H1 (cell line): ENCODE results near the gene RILP. TPM values are rescaled to one million over a fixed set of nuclear protein-coding genes. Genes with fewer than 3 reads are reported as not detected.

Experiments used
- CTCF ChIA-PET: fragments of 300-600 bp; sonication (Branson Sonifier 250); formaldehyde crosslinking; loops from one replicate; lab custom pipeline; 2021; ENCODE audit not compliant: partially characterized antibody; lab: Charles Lee
- POLR2A ChIA-PET: fragments of 300-600 bp; sonication (Branson Sonifier 250); formaldehyde crosslinking; loops from one replicate; lab custom pipeline; 2021; ENCODE audit warnings: inconsistent platforms; ENCODE audit not compliant: partially characterized antibody; lab: Charles Lee
- DNase-seq, 2 experiments: peaks; one replicate each; pipeline versions ENCODE4 v3.0.0 to v3.0.0-alpha.2; 2010 to 2022; ENCODE audit warnings: low spot score in 2 of 2, low read depth in 1 of 2, mixed read lengths in 1 of 2
- FAIRE-seq: peaks from 2 replicates; lab custom pipeline; 2011; peaks lifted over from hg19 to GRCh38; lab: Jason Lieb, UNC
- H2AFZ ChIP-seq: 2 replicates; pipeline ENCODE4 v1.8.1; 2012; ENCODE audit warnings: low read length, inconsistent platforms
- H2AK5ac ChIP-seq: 2 replicates; pipeline ENCODE4 v1.6.1; 2013; ENCODE audit warnings: low read depth, low read length
- H2BK120ac ChIP-seq: replicated peaks from 2 replicates; pipeline ENCODE3; 2013; ENCODE audit warnings: low read depth, low read length, inconsistent platforms
- H2BK12ac ChIP-seq: 2 replicates; pipeline ENCODE4 v1.6.1; 2013; ENCODE audit warnings: low read depth, low read length
- H2BK15ac ChIP-seq: 2 replicates; pipeline ENCODE4 v1.6.1; 2013; ENCODE audit warnings: low read length
- H2BK20ac ChIP-seq: 2 replicates; pipeline ENCODE4 v1.6.1; 2013; ENCODE audit warnings: low read length
- H2BK5ac ChIP-seq: 2 replicates; pipeline ENCODE4 v1.6.1; 2013; ENCODE audit warnings: low read depth, low read length
- H3K14ac ChIP-seq: 2 replicates; pipeline ENCODE4 v1.6.1; 2013; ENCODE audit warnings: inconsistent platforms; ENCODE audit not compliant: insufficient read length
- H3K18ac ChIP-seq: 2 replicates; pipeline ENCODE4 v1.6.1; 2013; ENCODE audit warnings: low read length; ENCODE audit errors: extremely low read depth
- H3K23ac ChIP-seq: 2 replicates; pipeline ENCODE4 v1.6.1; 2013; ENCODE audit warnings: inconsistent platforms; ENCODE audit not compliant: insufficient read length
- H3K23me2 ChIP-seq: 2 replicates; pipeline ENCODE4 v1.6.1; 2013; ENCODE audit warnings: low read depth, low read length
- H3K27ac ChIP-seq: 2 replicates; pipeline ENCODE4 v1.6.1; 2011; ENCODE audit warnings: low read depth, low read length, inconsistent platforms
- H3K27me3 ChIP-seq, 4 experiments: replicated peaks in 1 of 4; 1 replicate in 1 of 4; 2 replicates in 3 of 4; pipeline versions ENCODE4 v1.6.1 to v1.8.1; 2011 to 2013; ENCODE audit warnings: low read length in 3 of 4, mild to moderate bottlenecking in 3 of 4, inconsistent platforms in 2 of 4, mixed read lengths in 2 of 4, moderate library complexity in 1 of 4; ENCODE audit not compliant: control insufficient read depth in 3 of 4, insufficient read depth in 3 of 4; ENCODE audit errors: extremely low read depth in 1 of 4
- H3K36me3 ChIP-seq, 4 experiments: 2 replicates each; pipeline versions ENCODE4 v1.6.1 to v1.8.1; 2011 to 2013; ENCODE audit warnings: mild to moderate bottlenecking in 4 of 4, low read length in 3 of 4, moderate library complexity in 2 of 4, control low read depth in 1 of 4, inconsistent platforms in 1 of 4; ENCODE audit not compliant: insufficient read depth in 4 of 4, control insufficient read depth in 2 of 4
- H3K4ac ChIP-seq: replicated peaks from 2 replicates; pipeline ENCODE3; 2013; ENCODE audit warnings: low read length, low read depth, mixed read lengths, inconsistent platforms; ENCODE audit not compliant: insufficient read length
- H3K4me1 ChIP-seq, 4 experiments: replicated peaks in 1 of 4; 1 replicate in 1 of 4; 2 replicates in 3 of 4; pipeline versions ENCODE4 v1.6.1 to v1.8.1; 2011 to 2013; ENCODE audit warnings: low read length in 3 of 4, inconsistent platforms in 2 of 4, mixed read lengths in 1 of 4; ENCODE audit not compliant: insufficient read depth in 4 of 4, control insufficient read depth in 3 of 4
- H3K4me2 ChIP-seq, 2 experiments: 2 replicates each; pipeline versions ENCODE4 v1.6.1 to v1.8.1; 2011 to 2013; ENCODE audit warnings: low read depth in 2 of 2, low read length in 2 of 2, control low read depth in 1 of 2, inconsistent platforms in 1 of 2, mild to moderate bottlenecking in 1 of 2; ENCODE audit not compliant: insufficient read depth in 1 of 2
- H3K4me3 ChIP-seq, 4 experiments: fragments of 200-600, 300-600 bp in 1 of 4; sonication (generic), shearing (Covaris generic), sonication (Bioruptor Twin) in 1 of 4; 2 replicates each; pipeline versions ENCODE4 v1.5.1 to v1.8.1; 2011 to 2016; ENCODE audit warnings: low read length in 4 of 4, low read depth in 3 of 4, control low read depth in 2 of 4, inconsistent platforms in 2 of 4, mild to moderate bottlenecking in 2 of 4, mixed read lengths in 1 of 4, moderate library complexity in 1 of 4; ENCODE audit not compliant: insufficient read depth in 2 of 4; ENCODE audit errors: extremely low read depth in 1 of 4
- H3K56ac ChIP-seq: replicated peaks from 2 replicates; pipeline ENCODE3; 2013; ENCODE audit warnings: low read depth, mild to moderate bottlenecking, mixed read lengths, low read length, inconsistent platforms; ENCODE audit not compliant: insufficient read length
- H3K79me1 ChIP-seq: 2 replicates; pipeline ENCODE4 v1.6.1; 2013; ENCODE audit warnings: low read depth, low read length, control low read depth
- H3K79me2 ChIP-seq, 2 experiments: 2 replicates each; pipeline versions ENCODE4 v1.6.1 to v1.8.1; 2012 to 2013; ENCODE audit warnings: low read length in 2 of 2, mild to moderate bottlenecking in 2 of 2, inconsistent platforms in 1 of 2; ENCODE audit not compliant: insufficient read depth in 2 of 2, control insufficient read depth in 1 of 2
- H3K9ac ChIP-seq, 4 experiments: replicated peaks in 1 of 4; 1 replicate in 1 of 4; 2 replicates in 3 of 4; pipeline versions ENCODE4 v1.6.1 to v1.8.1; 2011 to 2013; ENCODE audit warnings: low read depth in 3 of 4, low read length in 3 of 4, control low read depth in 2 of 4, mild to moderate bottlenecking in 2 of 4, moderate library complexity in 2 of 4, inconsistent platforms in 1 of 4; ENCODE audit errors: extremely low read depth in 1 of 4
- H3K9me3 ChIP-seq, 2 experiments: 2 replicates each; pipeline versions ENCODE4 v1.6.1 to v1.8.1; 2012 to 2013; ENCODE audit warnings: mild to moderate bottlenecking in 2 of 2, moderate library complexity in 2 of 2, control low read depth in 1 of 2, inconsistent platforms in 1 of 2, low read depth in 1 of 2, low read length in 1 of 2, mixed read lengths in 1 of 2; ENCODE audit not compliant: insufficient read depth in 2 of 2
- H4K20me1 ChIP-seq, 2 experiments: replicated peaks in 1 of 2; 2 replicates each; pipeline versions ENCODE3 to v1.8.1; 2011 to 2013; ENCODE audit warnings: inconsistent platforms in 2 of 2, low read length in 2 of 2, mild to moderate bottlenecking in 1 of 2; ENCODE audit not compliant: insufficient read depth in 2 of 2, control insufficient read depth in 1 of 2
- H4K5ac ChIP-seq: 2 replicates; pipeline ENCODE4 v1.6.1; 2013; ENCODE audit warnings: low read length, low read depth, mixed read lengths, inconsistent platforms; ENCODE audit not compliant: insufficient read length
- H4K8ac ChIP-seq: 2 replicates; pipeline ENCODE4 v1.8.0; 2013; ENCODE audit warnings: mild to moderate bottlenecking, moderate library complexity, low read length, inconsistent platforms; ENCODE audit not compliant: insufficient read depth; ENCODE audit errors: extremely low read depth
- H4K91ac ChIP-seq: replicated peaks from 2 replicates; pipeline ENCODE3; 2013; ENCODE audit warnings: low read length, mixed read lengths, inconsistent platforms; ENCODE audit not compliant: insufficient read length
- BCL11A ChIP-seq, 2 experiments: IDR thresholded peaks; one replicate each; pipeline ENCODE4 v1.6.1; 2011; ENCODE audit warnings: low read depth in 2 of 2, low read length in 2 of 2, mild to moderate bottlenecking in 2 of 2
- CREB1 ChIP-seq: IDR thresholded peaks from 2 replicates; pipeline ENCODE4 v1.6.1; 2012; ENCODE audit warnings: inconsistent platforms
- E2F6 ChIP-seq: IDR thresholded peaks from 2 replicates; pipeline ENCODE4 v1.6.1; 2012; ENCODE audit warnings: inconsistent platforms
- MAFK ChIP-seq: IDR thresholded peaks from 2 replicates; pipeline ENCODE4 v1.6.1; 2012; ENCODE audit warnings: low read depth, mild to moderate bottlenecking, improper control_type of control experiment, low read length
- POLR2AphosphoS5 ChIP-seq: IDR thresholded peaks from 2 replicates; pipeline ENCODE4 v1.6.1; 2011; ENCODE audit warnings: low read depth, low read length
- RBBP5 ChIP-seq: IDR thresholded peaks from 2 replicates; pipeline ENCODE4 v1.7.1; 2012; ENCODE audit warnings: low read depth, mild to moderate bottlenecking, inconsistent platforms, low read length, moderate library complexity, borderline replicate concordance
- RNF2 ChIP-seq: fragments of 200-900, 300-1000 bp; sonication (generic); IDR thresholded peaks from 2 replicates; pipeline ENCODE4 v1.7.1; 2016; ENCODE audit warnings: borderline replicate concordance, low read depth, mild to moderate bottlenecking, antibody characterized with exemption, low read length; ENCODE audit not compliant: poor library complexity, severe bottlenecking; ENCODE audit errors: missing control alignments
- RXRA ChIP-seq: IDR thresholded peaks from 2 replicates; pipeline ENCODE4 v1.6.1; 2011; ENCODE audit warnings: low read depth, mild to moderate bottlenecking, low read length, moderate library complexity; ENCODE audit not compliant: insufficient read depth
- SAP30 ChIP-seq: fragments of 300-600 bp; sonication (generic); IDR thresholded peaks from 2 replicates; pipeline ENCODE4 v1.7.1; 2012; ENCODE audit warnings: low read length, moderate library complexity, mild to moderate bottlenecking, inconsistent platforms; ENCODE audit not compliant: insufficient read depth, insufficient replicate concordance
- SIN3A ChIP-seq, 2 experiments: IDR thresholded peaks in 1 of 2; conservative IDR thresholded peaks in 1 of 2; 2 replicates each; pipeline ENCODE4 v1.6.1; 2011 to 2012; ENCODE audit warnings: low read length in 2 of 2, improper control_type of control experiment in 1 of 2, low read depth in 1 of 2, mild to moderate bottlenecking in 1 of 2
- ZNF274 ChIP-seq: IDR thresholded peaks from 2 replicates; pipeline ENCODE4 v1.7.0; 2012; ENCODE audit warnings: low read length, borderline replicate concordance; ENCODE audit errors: extremely low read depth
- WGBS, 2 experiments: shearing (Covaris generic) in 1 of 2; methylation state at CpG; one replicate each; pipeline versions ENCODE4 v1.1.6 to v1.1.7; 2013 to 2015; ENCODE audit warnings: low lambda C conversion rate in 2 of 2, mixed read lengths in 2 of 2, inconsistent platforms in 1 of 2, low coverage in 1 of 2, missing lambda C conversion rate in 1 of 2; ENCODE audit not compliant: insufficient replicate concordance in 2 of 2, insufficient coverage in 1 of 2, insufficient read length in 1 of 2; ENCODE audit errors: extremely low coverage in 1 of 2, missing lambda C conversion rate in 1 of 2; 5-methylcytosine and 5-hydroxymethylcytosine counted together
- polyA plus RNA-seq, 7 experiments: library from polyadenylated mRNA; depleted of rRNA in 3 of 7; stranded (reverse) in 5 of 7; unstranded in 2 of 7; fragments of >200 nt in 5 of 7; fragments of 200-250 nt in 2 of 7; gene quantifications; 1 replicate in 5 of 7; 2 replicates in 1 of 7; 4 replicates in 1 of 7; pipeline versions ENCODE4 v1.2.1 to v1.2.3, GENCODE V29; 2011 to 2013; ENCODE audit warnings: missing spikeins in 2 of 7, mixed read lengths in 2 of 7
- total RNA-seq: library from RNA; stranded (reverse); fragmentation: NEBNext Ultra II Directional; extraction: Animal tissue kit (Norgen Biotek cat#: 25700); gene quantifications from 2 replicates; pipeline ENCODE4 v1.2.1, GENCODE V29; 2021

The RILP gene
- total and polyA plus RNA-seq, 2 of the 8 experiments (the other 6 are each of a cell fraction or from before 2014, with no cell fraction given) = 6.8 to 7.2 TPM

DNA sequence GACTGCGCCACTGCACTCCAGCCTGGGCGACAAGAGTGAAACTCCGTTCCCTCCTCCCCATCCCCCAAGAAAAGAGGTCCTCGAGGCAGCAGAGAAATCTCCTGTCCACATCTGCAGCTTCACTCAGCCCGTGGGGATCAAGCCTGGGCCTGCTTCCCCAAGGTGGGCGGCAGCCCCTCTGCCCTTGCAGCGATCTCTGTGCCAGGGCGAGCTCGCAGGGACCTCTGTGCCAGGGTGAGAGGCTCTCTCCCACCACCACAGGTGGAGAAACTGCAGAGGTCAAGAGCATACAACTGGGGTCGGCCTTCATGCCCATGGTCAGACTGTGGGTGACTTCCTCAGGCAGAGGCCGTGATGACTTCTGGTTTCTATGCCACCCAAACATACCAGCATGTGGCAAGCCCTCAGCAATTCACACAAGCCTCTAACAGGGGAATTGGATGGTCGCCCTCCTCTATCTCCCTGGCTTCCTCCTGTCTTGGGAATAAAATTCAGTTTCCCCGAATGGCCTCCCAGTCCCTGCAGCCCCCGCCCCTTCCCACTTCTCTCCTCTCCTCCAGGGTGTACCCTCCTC, 26.5 kb downstream of the RILP start:
- Histone ChIP-seq H3K4me2 (no peak overlapping the region), H3K79me1 (no peaks in the 10 kb centered on the region), H3K23ac (no peak overlapping the region), H3K36me3 (no peaks in the 10 kb centered on the region), H3K27me3 (peaks cover 0 to 6% (median 2%) of the 10 kb centered on the region in 4 experiments; a peak in 4 of 7 replicates), H4K91ac (no peak overlapping the region), H3K27ac (no peak overlapping the region), H4K5ac (no peak overlapping the region), H3K9me3 (no peaks in the 10 kb centered on the region), H3K79me2 (no peaks in the 10 kb centered on the region), H2BK20ac (no peak overlapping the region), H3K4me3 (no peak overlapping the region), H3K4ac (no peak overlapping the region), H2BK120ac (no peak overlapping the region), H4K20me1 (peaks cover 0 to 4% of the 10 kb centered on the region in 2 experiments), H3K56ac (no peak overlapping the region), H2AFZ (no peak overlapping the region), H2BK15ac (0 out of 2 replicates have a peak overlapping the region, but pooled peaks have one; percentile 18), H3K9ac (no peak overlapping the region), H2BK12ac (no peak overlapping the region), H3K23me2 (peaks cover 6% of the 10 kb centered on the region), H3K4me1 (peaks cover 0 to 11% (median 4%) of the 10 kb centered on the region in 4 experiments; a peak in 6 of 7 replicates), H2BK5ac (no peak overlapping the region), H3K18ac (no peak overlapping the region), H4K8ac (no peak overlapping the region), H2AK5ac (no peak overlapping the region), H3K14ac (no peak overlapping the region)
- POLR2A ChIA-PET = interaction anchor here (1.5 to 2.5 kb wide), 2 partner anchors 49 to 88 kb away, joined by 3 to 7 read pairs; no protein-coding TSS in a partner anchor
- DNase-seq (no peak), FAIRE-seq (no peak)
- CTCF ChIA-PET = interaction anchor here (0.6 to 14.5 kb wide), 5 partner anchors 9 to 252 kb away, joined by 3 to 146 read pairs (median 4); no protein-coding TSS in a partner anchor
- WGBS, 2 experiments = 94% methylated on average over 14 of the region's 14 CpGs; no CpG with 5 or more reads in 1 of the 2 experiments
- TF ChIP-seq RXRA = no peak
- TF ChIP-seq SIN3A (conservative IDR thresholded peaks at IDR 0.05 in 1 of 2, IDR thresholded peaks at IDR 0.05 in 1 of 2; ENCODE audit: low read depth in 1 of 2, low read length in 2 of 2) = no peak
- TF ChIP-seq ZNF274 = no peak
- no peak for TF ChIP-seq SAP30
- no peak for TF ChIP-seq RBBP5
- TF ChIP-seq CREB1 = no peak
- no peak for TF ChIP-seq MAFK
- TF ChIP-seq E2F6 = no peak
- no peak for TF ChIP-seq POLR2AphosphoS5
- TF ChIP-seq RNF2 = no peak
- TF ChIP-seq BCL11A (IDR thresholded peaks at IDR 0.05; ENCODE audit: low read depth in 2 of 2, low read length in 2 of 2) = no peak
